ENCODE data around the gene SLC19A2. TPM values are rescaled to one million over a fixed set of nuclear protein-coding genes. Genes with fewer than 3 reads are reported as not detected.

Gene SLC19A2
- total and polyA plus RNA-seq, 2 of the 13 experiments (the other 11 are each of a cell fraction or from before 2014, with no cell fraction given): 30.4 to 56.0 TPM

DNA sequence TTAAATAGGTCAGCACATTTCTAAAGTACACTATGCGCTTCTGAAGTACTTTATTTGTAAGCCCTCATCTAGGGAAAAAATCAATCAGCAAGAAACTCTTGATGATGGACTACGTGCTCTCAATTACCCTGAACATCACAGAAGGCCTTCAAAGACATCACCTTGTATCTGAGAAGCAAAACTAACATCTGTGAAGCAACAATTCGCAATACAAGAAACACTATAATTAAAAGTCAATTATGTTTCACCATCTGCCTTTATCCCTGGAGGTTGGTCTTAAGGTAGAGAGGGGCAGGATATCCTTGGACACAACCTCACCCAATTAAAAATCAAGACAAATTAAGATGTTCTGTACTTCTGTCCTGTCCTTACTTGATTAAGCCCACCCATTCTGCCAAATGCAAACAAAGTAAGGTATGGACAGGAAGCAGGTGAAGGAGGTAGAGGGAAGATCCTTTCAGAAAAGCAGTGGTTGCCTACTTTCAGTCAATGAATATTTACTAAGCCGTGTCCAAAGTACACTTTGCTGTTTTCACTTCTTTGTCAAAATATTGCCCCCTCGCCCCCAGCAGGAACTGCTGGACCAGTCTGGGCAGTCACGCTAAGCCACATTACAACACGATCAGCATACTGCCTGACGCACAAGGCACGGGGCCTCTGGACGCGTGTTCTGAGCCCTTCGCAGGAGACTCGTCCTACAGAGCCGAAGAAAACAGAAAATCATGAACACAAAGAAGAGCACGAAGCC lies 887 bp downstream of the SLC19A2 start (continued):
- TF ChIP-seq ISL2 (CRISPR knock-in tag; IDR thresholded peaks at IDR 0.05) (0 out of 2 replicates have a peak, but pooled peaks have one; percentile 23), PRPF4 (IDR thresholded peaks at IDR 0.05; ENCODE audit: low read depth, low read length, poor library complexity, severe bottlenecking) (no peak), ZKSCAN1 (IDR thresholded peaks at IDR 0.05; ENCODE audit: low read length) (no peak), MEF2D (CRISPR knock-in tag; IDR thresholded peaks at IDR 0.05) (no peak), ZNF572 (CRISPR knock-in tag; IDR thresholded peaks at IDR 0.05) (no peak), DR1 (CRISPR knock-in tag; IDR thresholded peaks at IDR 0.05) (no peak), ZNF670 (CRISPR knock-in tag; IDR thresholded peaks at IDR 0.05; ENCODE audit: borderline replicate concordance) (no peak), ZNF354B (CRISPR knock-in tag; IDR thresholded peaks at IDR 0.05) (no peak; the same call in 1 of the 2 replicates), STAT5B (CRISPR knock-in tag; IDR thresholded peaks at IDR 0.05) (no peak), MTA3 (CRISPR knock-in tag; IDR thresholded peaks at IDR 0.05) (no peak), SOX5 (CRISPR knock-in tag; IDR thresholded peaks at IDR 0.05; ENCODE audit: borderline replicate concordance) (peak; percentile 80), ZNF446 (CRISPR knock-in tag; IDR thresholded peaks at IDR 0.05) (no peak), SKI (IDR thresholded peaks at IDR 0.05; ENCODE audit: partially characterized antibody) (peak; percentile 8), ZNF550 (CRISPR knock-in tag; IDR thresholded peaks at IDR 0.05; ENCODE audit: borderline replicate concordance) (no peak)
- TF ChIP-seq, protein P1, sequence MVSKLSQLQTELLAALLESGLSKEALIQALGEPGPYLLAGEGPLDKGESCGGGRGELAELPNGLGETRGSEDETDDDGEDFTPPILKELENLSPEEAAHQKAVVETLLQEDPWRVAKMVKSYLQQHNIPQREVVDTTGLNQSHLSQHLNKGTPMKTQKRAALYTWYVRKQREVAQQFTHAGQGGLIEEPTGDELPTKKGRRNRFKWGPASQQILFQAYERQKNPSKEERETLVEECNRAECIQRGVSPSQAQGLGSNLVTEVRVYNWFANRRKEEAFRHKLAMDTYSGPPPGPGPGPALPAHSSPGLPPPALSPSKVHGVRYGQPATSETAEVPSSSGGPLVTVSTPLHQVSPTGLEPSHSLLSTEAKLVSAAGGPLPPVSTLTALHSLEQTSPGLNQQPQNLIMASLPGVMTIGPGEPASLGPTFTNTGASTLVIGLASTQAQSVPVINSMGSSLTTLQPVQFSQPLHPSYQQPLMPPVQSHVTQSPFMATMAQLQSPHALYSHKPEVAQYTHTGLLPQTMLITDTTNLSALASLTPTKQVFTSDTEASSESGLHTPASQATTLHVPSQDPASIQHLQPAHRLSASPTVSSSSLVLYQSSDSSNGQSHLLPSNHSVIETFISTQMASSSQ (IDR thresholded peaks at IDR 0.05; ENCODE audit: low read depth): peak; percentile 32; the same call in 1 of the 2 replicates
- TF ChIP-seq, protein P1 (CRISPR knock-in tag; IDR thresholded peaks at IDR 0.05; ENCODE audit: borderline replicate concordance): no peak
- TF ChIP-seq, protein P2, sequence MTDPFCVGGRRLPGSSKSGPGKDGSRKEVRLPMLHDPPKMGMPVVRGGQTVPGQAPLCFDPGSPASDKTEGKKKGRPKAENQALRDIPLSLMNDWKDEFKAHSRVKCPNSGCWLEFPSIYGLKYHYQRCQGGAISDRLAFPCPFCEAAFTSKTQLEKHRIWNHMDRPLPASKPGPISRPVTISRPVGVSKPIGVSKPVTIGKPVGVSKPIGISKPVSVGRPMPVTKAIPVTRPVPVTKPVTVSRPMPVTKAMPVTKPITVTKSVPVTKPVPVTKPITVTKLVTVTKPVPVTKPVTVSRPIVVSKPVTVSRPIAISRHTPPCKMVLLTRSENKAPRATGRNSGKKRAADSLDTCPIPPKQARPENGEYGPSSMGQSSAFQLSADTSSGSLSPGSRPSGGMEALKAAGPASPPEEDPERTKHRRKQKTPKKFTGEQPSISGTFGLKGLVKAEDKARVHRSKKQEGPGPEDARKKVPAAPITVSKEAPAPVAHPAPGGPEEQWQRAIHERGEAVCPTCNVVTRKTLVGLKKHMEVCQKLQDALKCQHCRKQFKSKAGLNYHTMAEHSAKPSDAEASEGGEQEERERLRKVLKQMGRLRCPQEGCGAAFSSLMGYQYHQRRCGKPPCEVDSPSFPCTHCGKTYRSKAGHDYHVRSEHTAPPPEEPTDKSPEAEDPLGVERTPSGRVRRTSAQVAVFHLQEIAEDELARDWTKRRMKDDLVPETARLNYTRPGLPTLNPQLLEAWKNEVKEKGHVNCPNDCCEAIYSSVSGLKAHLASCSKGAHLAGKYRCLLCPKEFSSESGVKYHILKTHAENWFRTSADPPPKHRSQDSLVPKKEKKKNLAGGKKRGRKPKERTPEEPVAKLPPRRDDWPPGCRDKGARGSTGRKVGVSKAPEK (CRISPR knock-in tag; IDR thresholded peaks at IDR 0.05; ENCODE audit: borderline replicate concordance): no peak
- TF ChIP-seq, protein P3, sequence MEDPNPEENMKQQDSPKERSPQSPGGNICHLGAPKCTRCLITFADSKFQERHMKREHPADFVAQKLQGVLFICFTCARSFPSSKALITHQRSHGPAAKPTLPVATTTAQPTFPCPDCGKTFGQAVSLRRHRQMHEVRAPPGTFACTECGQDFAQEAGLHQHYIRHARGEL (CRISPR knock-in tag; IDR thresholded peaks at IDR 0.05): no peak

Measured in HepG2 (cell line).